MM.1S (cell line): ENCODE data around the gene TGM5.

ENCODE experiments used
- CTCF ChIP-seq: fragments of 300-600 bp; sonication (generic); IDR thresholded peaks from 2 replicates; pipeline ENCODE4 v1.5.1; 2016; ENCODE audit warnings: antibody characterized with exemption, low read length, mixed read lengths
- EZH2 ChIP-seq: fragments of 300-600 bp; sonication (generic); optimal IDR thresholded peaks from 2 replicates; pipeline ENCODE3; 2017; ENCODE audit warnings: low read depth, mild to moderate bottlenecking, antibody characterized with exemption, low read length, mixed read lengths

- no peak for TF ChIP-seq CTCF
- TF ChIP-seq EZH2, result no peak
Observed at GRCh38 chr15:43299411-43299810, 32.7 kb upstream of the TGM5 start.
